Suprapubic skin (tissue), 4 donors: Measurements from ENCODE around the gene WNT6. TPM values are rescaled to one million over a fixed set of nuclear protein-coding genes. Genes with fewer than 3 reads are reported as not detected.

Source experiments
- DNase-seq, 2 donors: peaks; one replicate each; pipeline ENCODE4 v3.0.0-alpha.2; 2019; ENCODE audit warnings: low spot score in 2 of 2
- H3K27ac ChIP-seq: fragments of 200-600 bp; sonication (generic); one replicate; pipeline ENCODE4 v1.5.1; 2019
- H3K27me3 ChIP-seq: fragments of 200-600 bp; sonication (generic); one replicate; pipeline ENCODE4 v1.5.1; 2019
- H3K36me3 ChIP-seq: fragments of 200-600 bp; sonication (generic); one replicate; pipeline ENCODE4 v1.5.1; 2019
- H3K4me1 ChIP-seq: fragments of 200-600 bp; sonication (generic); one replicate; pipeline ENCODE4 v1.5.1; 2019
- H3K4me3 ChIP-seq: fragments of 200-600 bp; sonication (generic); one replicate; pipeline ENCODE4 v1.5.1; 2019; ENCODE audit warnings: mild to moderate bottlenecking
- H3K9me3 ChIP-seq: fragments of 200-600 bp; sonication (generic); one replicate; pipeline ENCODE4 v1.5.1; 2019
- EP300 ChIP-seq: sonication (generic); formaldehyde crosslinking; IDR thresholded peaks from one replicate; pipeline ENCODE4 v1.6.1; 2017; ENCODE audit warnings: antibody characterized with exemption
- POLR2A ChIP-seq, 2 donors: fragments of 450-650 bp; IDR thresholded peaks; one replicate each; pipeline ENCODE4 v1.6.1; 2017; ENCODE audit warnings: antibody characterized with exemption in 2 of 2, mild to moderate bottlenecking in 2 of 2, moderate library complexity in 2 of 2
- POLR2AphosphoS5 ChIP-seq, 3 donors: sonication (generic); formaldehyde crosslinking; IDR thresholded peaks; one replicate each; pipeline ENCODE4 v1.6.1; 2017; ENCODE audit warnings: antibody characterized with exemption in 3 of 3
- WGBS: methylation state at CpG from one replicate; pipeline ENCODE4 v1.1.5; 2018; 5-methylcytosine and 5-hydroxymethylcytosine counted together
- total RNA-seq, 4 donors: library from RNA; depleted of rRNA; stranded (reverse); fragments of >200 nt; gene quantifications; one replicate each; pipeline ENCODE4 v1.1.0, GENCODE V29; 2016
- TF ChIP-seq, protein P1 (sequence below), 2 donors: fragments of 200-600 bp in 1 of 2; fragments of 450-650 bp in 1 of 2; sonication (generic) in 1 of 2; IDR thresholded peaks; one replicate each; pipeline ENCODE4 v1.5.1; 2016 to 2019; ENCODE audit warnings: antibody characterized with exemption in 2 of 2, mild to moderate bottlenecking in 1 of 2, moderate library complexity in 1 of 2

Gene WNT6
- total RNA-seq, 4 donors from 2014 or later = 1.4 to 3.7 (median 2.3) TPM

DNA sequence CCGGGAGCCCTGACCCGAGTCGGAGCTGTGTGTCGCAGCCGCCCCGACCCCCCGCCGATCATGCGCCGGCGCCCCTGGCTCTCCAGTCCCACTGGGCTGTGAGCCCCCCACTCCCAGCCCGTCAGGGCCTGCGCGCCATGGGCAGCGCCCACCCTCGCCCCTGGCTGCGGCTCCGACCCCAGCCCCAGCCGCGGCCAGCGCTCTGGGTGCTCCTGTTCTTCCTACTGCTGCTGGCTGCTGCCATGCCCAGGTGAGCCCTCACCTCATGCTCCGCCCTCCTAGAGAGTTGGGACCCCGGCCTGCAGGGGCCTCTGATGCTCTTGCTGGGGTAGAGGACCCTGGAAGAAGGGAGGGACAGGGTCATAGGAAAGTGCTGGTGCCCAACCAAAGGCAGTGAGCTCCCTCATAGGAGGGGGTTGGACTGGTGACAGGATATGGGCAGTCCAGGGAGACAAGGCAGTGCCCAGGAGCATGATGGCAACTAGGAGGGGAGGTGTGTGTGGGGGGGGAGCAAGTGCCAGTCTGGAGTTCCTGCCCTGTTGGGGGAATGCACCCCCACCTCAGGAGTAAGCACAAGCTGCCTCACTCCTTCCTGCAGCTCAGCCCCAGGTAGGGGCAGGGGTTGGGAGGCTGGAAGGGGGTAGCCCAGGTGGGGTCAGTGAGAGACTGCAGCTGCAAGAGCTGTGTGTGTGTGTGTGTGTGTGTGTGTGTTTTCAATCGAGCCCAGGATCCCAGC lies 21.4 kb downstream of the WNT6 start:
- Histone ChIP-seq H3K4me1 (peaks cover 52% of the 10 kb centered on the region), H3K27me3 (peaks cover 61% of the 10 kb centered on the region), H3K4me3 (peak overlapping the region; percentile 46), H3K27ac (peak overlapping the region; percentile 45), H3K9me3 (no peaks in the 10 kb centered on the region), H3K36me3 (no peaks in the 10 kb centered on the region)
- TF ChIP-seq, protein P1, sequence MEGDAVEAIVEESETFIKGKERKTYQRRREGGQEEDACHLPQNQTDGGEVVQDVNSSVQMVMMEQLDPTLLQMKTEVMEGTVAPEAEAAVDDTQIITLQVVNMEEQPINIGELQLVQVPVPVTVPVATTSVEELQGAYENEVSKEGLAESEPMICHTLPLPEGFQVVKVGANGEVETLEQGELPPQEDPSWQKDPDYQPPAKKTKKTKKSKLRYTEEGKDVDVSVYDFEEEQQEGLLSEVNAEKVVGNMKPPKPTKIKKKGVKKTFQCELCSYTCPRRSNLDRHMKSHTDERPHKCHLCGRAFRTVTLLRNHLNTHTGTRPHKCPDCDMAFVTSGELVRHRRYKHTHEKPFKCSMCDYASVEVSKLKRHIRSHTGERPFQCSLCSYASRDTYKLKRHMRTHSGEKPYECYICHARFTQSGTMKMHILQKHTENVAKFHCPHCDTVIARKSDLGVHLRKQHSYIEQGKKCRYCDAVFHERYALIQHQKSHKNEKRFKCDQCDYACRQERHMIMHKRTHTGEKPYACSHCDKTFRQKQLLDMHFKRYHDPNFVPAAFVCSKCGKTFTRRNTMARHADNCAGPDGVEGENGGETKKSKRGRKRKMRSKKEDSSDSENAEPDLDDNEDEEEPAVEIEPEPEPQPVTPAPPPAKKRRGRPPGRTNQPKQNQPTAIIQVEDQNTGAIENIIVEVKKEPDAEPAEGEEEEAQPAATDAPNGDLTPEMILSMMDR (IDR thresholded peaks at IDR 0.05) = no peak
- TF ChIP-seq POLR2AphosphoS5 (IDR thresholded peaks at IDR 0.05) = no peak
- no peak for TF ChIP-seq EP300
- TF ChIP-seq POLR2A (IDR thresholded peaks at IDR 0.05) = no peak
- WGBS = 37% methylated on average over 3 of the region's 24 CpGs
- DNase-seq = no peak

DNA sequence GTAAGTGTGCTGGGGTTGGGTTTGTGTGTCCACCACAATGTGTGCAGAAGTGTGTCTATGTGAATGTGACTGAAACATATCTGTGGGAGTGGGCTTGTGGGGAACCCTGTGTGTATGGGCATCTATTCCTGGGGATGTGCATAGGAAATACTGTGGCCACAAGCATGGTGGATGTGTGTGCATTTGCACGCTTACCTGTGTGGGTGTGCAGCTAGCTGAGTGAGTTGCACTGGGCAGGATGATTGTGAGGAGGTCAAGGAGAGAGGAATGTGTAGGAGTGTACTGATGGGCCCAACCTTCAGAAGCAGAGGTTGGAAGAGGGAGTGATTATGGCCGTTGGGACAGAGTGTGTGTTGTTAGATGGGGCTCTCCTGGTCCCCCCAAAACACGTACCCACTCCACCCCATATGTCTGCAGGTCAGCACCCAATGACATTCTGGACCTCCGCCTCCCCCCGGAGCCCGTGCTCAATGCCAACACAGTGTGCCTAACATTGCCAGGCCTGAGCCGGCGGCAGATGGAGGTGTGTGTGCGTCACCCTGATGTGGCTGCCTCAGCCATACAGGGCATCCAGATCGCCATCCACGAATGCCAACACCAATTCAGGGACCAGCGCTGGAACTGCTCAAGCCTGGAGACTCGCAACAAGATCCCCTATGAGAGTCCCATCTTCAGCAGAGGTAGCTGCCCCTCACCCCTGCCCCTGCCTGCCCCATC lies 22.3 kb downstream of the WNT6 start:
- TF ChIP-seq, protein P1 (IDR thresholded peaks at IDR 0.05) = no peak
- TF ChIP-seq POLR2AphosphoS5 (IDR thresholded peaks at IDR 0.05) = no peak
- no peak for TF ChIP-seq EP300
- TF ChIP-seq POLR2A (IDR thresholded peaks at IDR 0.05) = no peak
- Histone ChIP-seq H3K27me3 (peaks cover 57% of the 10 kb centered on the region), H3K9me3 (no peaks in the 10 kb centered on the region), H3K4me1 (peaks cover 61% of the 10 kb centered on the region), H3K4me3 (no peak overlapping the region), H3K27ac (no peak overlapping the region), H3K36me3 (no peaks in the 10 kb centered on the region)
- 41% methylated on average over 4 of the region's 13 CpGs for WGBS
- DNase-seq = no peak

DNA sequence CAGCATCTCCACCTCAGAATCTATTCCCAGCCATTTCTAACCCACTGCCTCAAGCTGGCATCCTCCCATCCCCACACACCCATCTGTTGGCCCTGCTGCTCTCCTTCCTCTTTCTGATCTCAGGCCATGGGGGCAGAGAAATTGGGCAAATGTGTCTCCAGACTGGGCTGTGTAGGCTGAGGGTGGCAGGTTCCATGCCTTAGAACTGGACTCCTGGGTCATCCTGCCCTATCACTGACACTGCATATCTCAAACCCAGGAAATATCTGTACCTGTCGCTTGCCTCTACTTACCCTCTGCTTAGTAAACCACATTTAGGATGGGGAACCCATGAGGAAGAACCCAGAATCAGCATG lies 22.8 kb downstream of the WNT6 start:
- no peak overlapping the region for H3K27ac ChIP-seq

DNA sequence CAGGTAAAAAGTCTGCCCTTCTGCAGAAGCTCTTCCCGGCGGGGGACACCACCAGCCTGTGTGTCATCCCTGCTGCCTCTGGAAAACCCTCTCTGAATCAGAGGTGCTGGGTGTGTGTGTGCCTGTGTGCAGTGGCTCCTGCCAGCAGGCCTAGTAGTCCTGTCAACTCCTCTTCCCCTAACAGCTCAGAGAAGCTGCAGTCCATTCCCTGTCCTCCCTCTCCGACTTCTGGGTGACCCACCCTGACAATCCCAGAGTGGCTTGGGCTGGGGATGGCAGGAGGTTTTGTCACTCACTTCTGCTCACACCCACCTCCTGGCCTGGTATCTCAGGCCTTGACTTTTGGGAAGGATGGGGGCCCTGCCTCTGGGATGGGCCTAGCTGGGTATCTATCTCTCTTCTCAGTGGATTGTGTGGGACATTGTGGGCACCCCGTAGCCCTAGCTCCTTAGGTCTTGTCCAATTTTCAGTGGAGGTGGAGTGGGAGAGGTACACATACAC lies 23.3 kb downstream of the WNT6 start:
- Histone ChIP-seq H3K36me3 (no peaks in the 10 kb centered on the region), H3K9me3 (no peaks in the 10 kb centered on the region), H3K27me3 (peaks cover 49% of the 10 kb centered on the region), H3K27ac (peak overlapping the region; percentile 6), H3K4me3 (peak overlapping the region; percentile 35), H3K4me1 (peaks cover 64% of the 10 kb centered on the region)
- DNase-seq = no peak
- TF ChIP-seq POLR2AphosphoS5 (IDR thresholded peaks at IDR 0.05) (no peak), EP300 (no peak), POLR2A (IDR thresholded peaks at IDR 0.05) (no peak)
- TF ChIP-seq, protein P1 (IDR thresholded peaks at IDR 0.05) = no peak
- 34% methylated on average over 3 of the region's 4 CpGs for WGBS

More for the DNA sequence above, 22.8 kb downstream of the WNT6 start:
- TF ChIP-seq POLR2AphosphoS5 (IDR thresholded peaks at IDR 0.05) (no peak), POLR2A (IDR thresholded peaks at IDR 0.05) (no peak), EP300 (no peak)
- TF ChIP-seq, protein P1 (IDR thresholded peaks at IDR 0.05) = no peak
- Histone ChIP-seq H3K4me3 (no peak overlapping the region), H3K9me3 (no peaks in the 10 kb centered on the region), H3K27me3 (peaks cover 54% of the 10 kb centered on the region), H3K4me1 (peaks cover 64% of the 10 kb centered on the region), H3K36me3 (no peaks in the 10 kb centered on the region)
- no peak for DNase-seq
- WGBS = 71% methylated on average over 1 of the region's 1 CpG
